Gastroesophageal sphincter (tissue), 4 donors: ENCODE measurements around the gene EPAS1. TPM values are rescaled to one million over a fixed set of nuclear protein-coding genes. Genes with fewer than 3 reads are reported as not detected.
A peak's percentile ranks its signal among the peaks of the same experiment; 100 is the strongest.

Experiments
- ATAC-seq: fragments of 150-250 bp; one replicate; pipeline ENCODE4 v1.9.1; 2016; ENCODE audit warnings: mild to moderate bottlenecking, moderate library complexity
- H3K27ac ChIP-seq, 4 donors: fragments of 200-600 bp; sonication (generic) in 3 of 4; 1 replicate in 3 of 4; 2 replicates in 1 of 4; pipeline ENCODE4 v1.5.1; 2016 to 2019
- H3K27me3 ChIP-seq: fragments of 200-600 bp; sonication (generic); one replicate; pipeline ENCODE4 v1.5.1; 2019
- H3K36me3 ChIP-seq, 2 donors: fragments of 200-600 bp; sonication (generic); one replicate each; pipeline ENCODE4 v1.5.1; 2019; ENCODE audit warnings: control low read depth in 1 of 2
- H3K4me1 ChIP-seq, 3 donors: fragments of 200-600 bp; sonication (generic); 1 replicate in 2 of 3; 2 replicates in 1 of 3; pipeline ENCODE4 v1.5.1; 2016 to 2019; ENCODE audit warnings: control low read depth in 2 of 3
- H3K4me3 ChIP-seq, 2 donors: fragments of 200-600 bp; sonication (generic); one replicate each; pipeline ENCODE4 v1.5.1; 2019; ENCODE audit warnings: mild to moderate bottlenecking in 1 of 2, moderate library complexity in 1 of 2
- H3K9me3 ChIP-seq, 3 donors: fragments of 200-600 bp; sonication (generic); one replicate each; pipeline ENCODE4 v1.5.1; 2017 to 2019; ENCODE audit warnings: control low read depth in 2 of 3
- CTCF ChIP-seq, 4 experiments: fragments of 200-600 bp in 2 of 4; fragments of 450-650 bp in 2 of 4; sonication (generic) in 1 of 4; IDR thresholded peaks; one replicate each; pipeline ENCODE4 v1.5.1; 2017 to 2019; ENCODE audit warnings: antibody characterized with exemption in 4 of 4, mild to moderate bottlenecking in 2 of 4, moderate library complexity in 2 of 4
- EP300 ChIP-seq: sonication (generic); formaldehyde crosslinking; IDR thresholded peaks from one replicate; pipeline ENCODE4 v1.6.1; 2017; ENCODE audit warnings: antibody characterized with exemption, mild to moderate bottlenecking
- POLR2A ChIP-seq, 2 donors: fragments of 450-650 bp; IDR thresholded peaks; one replicate each; pipeline ENCODE4 v1.6.1; 2017; ENCODE audit warnings: antibody characterized with exemption in 2 of 2, mild to moderate bottlenecking in 2 of 2, moderate library complexity in 1 of 2
- POLR2AphosphoS5 ChIP-seq: sonication (generic); formaldehyde crosslinking; IDR thresholded peaks from one replicate; pipeline ENCODE4 v1.6.1; 2017; ENCODE audit warnings: antibody characterized with exemption
- WGBS, 2 donors: methylation state at CpG; one replicate each; pipeline ENCODE4 v1.1.5; 2018; ENCODE audit warnings: low coverage in 1 of 2; 5-methylcytosine and 5-hydroxymethylcytosine counted together
- total RNA-seq, 4 donors: library from RNA; depleted of rRNA; stranded (reverse); fragments of >200 nt; gene quantifications; one replicate each; pipeline ENCODE4 v1.1.0, GENCODE V29; 2016

EPAS1 gene
- total RNA-seq, 4 donors from 2014 or later: 101 to 152 (median 131) TPM

DNA sequence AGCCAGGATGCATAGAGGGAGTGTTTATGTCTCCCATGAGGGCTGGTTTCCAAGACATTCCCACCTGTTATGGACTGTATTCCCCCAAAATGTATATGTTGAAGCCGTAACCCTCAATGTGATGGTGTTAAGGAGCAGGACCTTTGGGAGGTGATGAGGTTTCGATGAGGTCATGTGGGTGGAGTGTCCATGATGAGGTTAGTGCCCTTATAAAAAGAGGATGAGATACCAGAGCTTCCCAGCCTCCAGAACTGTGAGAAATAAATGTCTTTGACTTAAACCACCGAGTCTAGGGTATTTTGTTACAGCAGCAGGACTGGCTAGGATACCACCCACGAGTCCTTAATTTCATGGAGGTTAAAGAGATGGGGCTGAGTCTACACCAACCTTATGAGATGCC lies 22.6 kb upstream of the EPAS1 start:
- H3K27me3 ChIP-seq: peaks cover 4% of the 10 kb centered on the region
- no peaks in the 10 kb centered on the region for H3K36me3 ChIP-seq
- H3K9me3 ChIP-seq: no peaks in the 10 kb centered on the region
- no peak for ATAC-seq
- WGBS, 2 donors: 87 to 93% methylated on average over 3 to 4 of the region's 4 CpGs
- H3K27ac ChIP-seq: peak overlapping the region in 1 of 4 donors; percentile 12
- H3K4me3 ChIP-seq: no peak overlapping the region
- TF ChIP-seq CTCF (IDR thresholded peaks at IDR 0.05) (no peak), POLR2A (IDR thresholded peaks at IDR 0.05) (no peak), POLR2AphosphoS5 (no peak), EP300 (no peak)
- H3K4me1 ChIP-seq: peaks cover 0 to 19% (median 0%) of the 10 kb centered on the region in 3 donors

DNA sequence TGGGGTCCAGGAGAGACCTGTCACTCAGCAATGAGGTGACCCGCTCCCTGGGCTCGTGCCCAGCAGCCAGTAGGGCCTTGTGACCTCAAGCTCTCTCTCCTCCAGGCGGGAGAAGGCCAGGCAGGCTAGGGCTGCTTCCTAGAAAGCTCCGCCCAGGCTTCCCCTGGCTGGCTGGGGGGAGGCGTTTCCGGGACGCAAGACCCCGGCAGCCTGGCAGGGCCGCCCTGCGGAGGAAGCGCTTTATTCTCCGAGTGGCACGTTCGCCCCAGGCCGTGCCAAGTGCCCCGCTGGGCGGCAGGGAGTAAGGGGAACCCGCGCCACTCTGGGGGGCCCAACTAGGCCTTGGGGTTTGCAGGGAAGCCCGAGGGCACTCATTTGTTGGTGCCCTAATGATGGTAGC lies 21.2 kb upstream of the EPAS1 start:
- no peaks in the 10 kb centered on the region for H3K9me3 ChIP-seq
- peaks cover 4% of the 10 kb centered on the region for H3K27me3 ChIP-seq
- H3K4me1 ChIP-seq: peaks cover 0 to 19% (median 0%) of the 10 kb centered on the region in 3 donors
- no peak overlapping the region for H3K4me3 ChIP-seq
- H3K27ac ChIP-seq: peak overlapping the region in 3 of 4 donors; percentile 24 to 55 (median 35)
- peak; percentile 75 for ATAC-seq
- TF ChIP-seq POLR2A (IDR thresholded peaks at IDR 0.05): no peak
- peak; percentile 35 for TF ChIP-seq POLR2AphosphoS5
- WGBS, 2 donors: 29 to 74% methylated on average over 3 to 12 of the region's 20 CpGs
- no peaks in the 10 kb centered on the region for H3K36me3 ChIP-seq

DNA sequence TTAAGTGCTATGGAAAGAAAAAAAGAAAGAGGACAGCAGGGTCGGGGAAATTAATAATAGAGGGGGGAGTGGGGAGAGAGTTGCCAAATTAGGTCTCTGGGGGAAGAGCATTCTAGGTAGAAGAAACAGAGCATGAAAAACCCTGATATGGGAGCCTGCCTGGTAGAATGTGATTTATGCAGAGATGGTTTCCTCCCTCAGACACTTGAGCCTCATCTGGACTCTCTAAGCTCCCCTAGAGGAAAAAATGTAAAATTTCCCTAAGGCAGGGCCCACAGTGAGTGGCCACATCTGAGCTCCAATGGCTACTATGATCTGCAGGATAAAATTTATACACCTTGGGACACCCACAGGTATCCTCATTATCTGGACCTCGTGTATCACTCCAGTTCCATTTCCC lies 20.6 kb upstream of the EPAS1 start:
- H3K27ac ChIP-seq: peak overlapping the region in 2 of 4 donors; percentile 35 to 55
- H3K9me3 ChIP-seq: no peaks in the 10 kb centered on the region
- no peak overlapping the region for H3K4me3 ChIP-seq
- no peaks in the 10 kb centered on the region for H3K36me3 ChIP-seq
- WGBS, 2 donors: 42 to 58% methylated on average over 2 of the region's 2 CpGs
- H3K27me3 ChIP-seq: peaks cover 4% of the 10 kb centered on the region
- TF ChIP-seq EP300 (no peak), CTCF (IDR thresholded peaks at IDR 0.05) (peak in 1 of 4 experiments; percentile 7)
- H3K4me1 ChIP-seq: peaks cover 0 to 19% (median 0%) of the 10 kb centered on the region in 3 donors
- no peak for ATAC-seq

DNA sequence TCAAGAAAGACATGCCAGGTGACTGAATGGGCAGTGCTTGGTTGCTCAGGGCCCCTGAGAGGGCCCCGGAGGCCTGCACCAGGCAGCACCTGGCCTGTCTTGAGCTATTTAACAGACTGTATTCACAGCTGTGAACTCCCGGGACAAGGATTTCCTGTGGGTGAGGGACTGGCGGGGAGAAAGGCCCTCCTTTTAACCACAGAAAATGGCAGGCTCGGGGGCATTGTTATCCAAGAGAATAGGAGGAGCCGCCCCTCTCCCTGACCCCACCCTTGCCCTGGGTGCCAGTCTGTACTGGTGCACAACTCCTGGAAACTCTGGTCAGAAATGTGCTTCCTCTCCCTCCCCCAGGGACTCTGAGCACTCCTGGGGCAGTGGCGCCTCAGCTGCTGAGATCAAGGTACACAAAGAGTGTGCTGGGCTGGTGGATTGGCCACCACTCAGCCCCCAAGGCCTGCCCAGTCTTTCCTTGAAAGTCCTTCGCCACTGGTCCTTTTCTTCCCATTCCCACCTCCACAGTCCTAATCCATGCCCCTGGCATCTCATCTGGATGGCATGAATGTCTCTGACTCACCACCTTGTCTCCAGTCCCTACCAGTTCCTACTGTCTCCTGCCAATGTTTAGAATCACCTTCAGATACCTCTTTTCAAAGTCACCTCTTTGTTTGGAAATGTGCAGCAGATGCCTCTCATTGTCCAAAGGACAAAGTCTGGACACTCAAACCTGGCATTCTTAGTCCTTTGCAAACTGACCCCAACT lies 19.6 kb upstream of the EPAS1 start:
- Histone ChIP-seq H3K36me3 (no peaks in the 10 kb centered on the region), H3K27me3 (peaks cover 4% of the 10 kb centered on the region), H3K4me1 (peaks cover 0 to 19% (median 0%) of the 10 kb centered on the region in 3 donors), H3K27ac (no peak overlapping the region), H3K4me3 (no peak overlapping the region), H3K9me3 (no peaks in the 10 kb centered on the region)
- no peak for TF ChIP-seq CTCF (IDR thresholded peaks at IDR 0.05)
- TF ChIP-seq EP300: no peak
- no peak for TF ChIP-seq POLR2AphosphoS5
- TF ChIP-seq POLR2A (IDR thresholded peaks at IDR 0.05): no peak
- 89 to 100% methylated on average over 1 to 2 of the region's 7 CpGs for WGBS, 2 donors
- peak; percentile 58 for ATAC-seq

GRCh38 chr2:46278952-46279351 lies 18.3 kb upstream of the EPAS1 start:
- Histone ChIP-seq H3K4me1 (peaks cover 0 to 15% (median 0%) of the 10 kb centered on the region in 3 donors), H3K4me3 (no peak overlapping the region), H3K36me3 (no peaks in the 10 kb centered on the region), H3K27me3 (peaks cover 4% of the 10 kb centered on the region), H3K27ac (no peak overlapping the region), H3K9me3 (no peaks in the 10 kb centered on the region)
- WGBS, 2 donors: 41 to 60% methylated on average over 2 to 3 of the region's 3 CpGs
- no peak for ATAC-seq
- TF ChIP-seq EP300: no peak
- no peak for TF ChIP-seq CTCF (IDR thresholded peaks at IDR 0.05)
- TF ChIP-seq POLR2AphosphoS5: no peak
- TF ChIP-seq POLR2A (IDR thresholded peaks at IDR 0.05): no peak
